ENCODE measurements around the gene PACSIN2. TPM values are rescaled to one million over a fixed set of nuclear protein-coding genes. Genes with fewer than 3 reads are reported as not detected.

PACSIN2 gene
- total RNA-seq, 4 donors from 2014 or later, result 73.1 to 171 (median 107) TPM

DNA sequence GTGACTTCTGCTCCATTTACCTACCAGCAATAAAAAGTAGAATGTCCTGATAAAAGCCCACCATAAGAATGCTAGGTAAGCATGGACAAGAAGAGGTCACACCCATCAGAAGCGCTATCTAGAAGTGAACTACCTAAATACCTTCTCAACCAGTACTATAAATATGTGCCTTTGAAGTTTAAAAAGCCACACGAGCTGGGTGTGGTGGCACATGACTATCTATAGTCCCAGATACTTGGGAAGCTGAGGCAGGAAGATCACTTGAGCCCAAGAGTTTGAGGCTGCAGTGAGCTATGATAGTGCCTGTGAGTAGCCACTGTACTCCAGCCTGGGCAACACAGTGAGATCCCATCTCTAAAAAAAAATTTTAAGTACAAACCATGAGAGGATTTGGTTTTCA is 66.7 kb downstream of the PACSIN2 start:
- H3K27ac ChIP-seq, result peak overlapping the region in 3 of 4 donors; percentile 66 to 70 (median 70)

GRCh38 chr22:42947211-42947990 is 67.5 kb downstream of the PACSIN2 start:
- Histone ChIP-seq H3K27ac (peak overlapping the region in 3 of 4 donors; percentile 66 to 70 (median 70)), H3K4me1 (peaks cover 0 to 100% (median 62%) of the 10 kb centered on the region in 3 donors), H3K4me3 (no peak overlapping the region), H3K36me3 (no peaks in the 10 kb centered on the region), H3K9me3 (no peaks in the 10 kb centered on the region), H3K27me3 (no peaks in the 10 kb centered on the region)
- ATAC-seq, result no peak
- TF ChIP-seq POLR2AphosphoS5 (IDR thresholded peaks at IDR 0.05) (no peak), POLR2A (IDR thresholded peaks at IDR 0.05) (no peak), CTCF (IDR thresholded peaks at IDR 0.05) (no peak), EP300 (IDR thresholded peaks at IDR 0.05) (no peak)
- 27 to 52% methylated on average over 3 to 6 of the region's 13 CpGs for WGBS, 2 donors (ENCODE audit: low coverage in 1 of 2)

More for the DNA sequence above, 66.7 kb downstream of the PACSIN2 start:
- no peak for ATAC-seq
- peaks cover 2 to 100% (median 65%) of the 10 kb centered on the region in 3 donors for H3K4me1 ChIP-seq
- H3K27me3 ChIP-seq, result no peaks in the 10 kb centered on the region
- no peaks in the 10 kb centered on the region for H3K9me3 ChIP-seq
- H3K36me3 ChIP-seq, result no peaks in the 10 kb centered on the region
- TF ChIP-seq EP300 (IDR thresholded peaks at IDR 0.05) (no peak), POLR2AphosphoS5 (IDR thresholded peaks at IDR 0.05) (no peak), POLR2A (IDR thresholded peaks at IDR 0.05) (no peak), CTCF (IDR thresholded peaks at IDR 0.05) (no peak)
- 40 to 86% methylated on average over 1 to 2 of the region's 2 CpGs for WGBS, 2 donors (ENCODE audit: low coverage in 1 of 2)
- H3K4me3 ChIP-seq, result no peak overlapping the region

- ATAC-seq, result peak; percentile 25
- no peak for TF ChIP-seq POLR2A (IDR thresholded peaks at IDR 0.05)
- TF ChIP-seq CTCF (IDR thresholded peaks at IDR 0.05), result no peak
- no peak for TF ChIP-seq POLR2AphosphoS5 (IDR thresholded peaks at IDR 0.05)
- TF ChIP-seq EP300 (IDR thresholded peaks at IDR 0.05), result no peak
- WGBS, 2 donors (ENCODE audit: low coverage in 1 of 2), result 88% methylated on average over 5 of the region's 16 CpGs; no CpG with 5 or more reads in 1 of the 2 donors
- Histone ChIP-seq H3K27ac (peak overlapping the region; percentile 9 to 70 (median 68)), H3K4me1 (peaks cover 0 to 98% (median 59%) of the 10 kb centered on the region in 3 donors), H3K9me3 (no peaks in the 10 kb centered on the region), H3K27me3 (no peaks in the 10 kb centered on the region), H3K4me3 (no peak overlapping the region), H3K36me3 (no peaks in the 10 kb centered on the region)
These were observed 68.3 kb downstream of the PACSIN2 start for GRCh38 chr22:42946546-42947198.

DNA sequence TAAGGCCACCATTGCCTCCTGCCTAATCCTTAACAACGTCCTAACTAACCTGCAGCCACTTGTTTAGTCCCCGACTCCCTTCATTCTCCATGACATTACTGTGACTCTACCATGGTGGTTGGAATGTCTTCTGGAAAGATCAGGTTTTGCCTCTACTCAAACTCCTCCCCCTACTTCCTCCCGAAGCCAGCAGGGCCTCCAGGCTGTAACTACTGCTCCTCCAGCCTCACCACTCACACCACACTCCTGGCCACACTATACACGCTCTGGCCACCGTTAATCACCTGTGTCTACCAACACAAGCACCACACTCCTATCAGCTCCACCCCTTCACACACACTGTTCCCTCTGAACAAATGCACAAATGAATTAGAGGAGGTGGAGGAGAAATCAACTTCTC is 69.2 kb downstream of the PACSIN2 start:
- peaks cover 0 to 98% (median 50%) of the 10 kb centered on the region in 3 donors for H3K4me1 ChIP-seq
- no peak for TF ChIP-seq CTCF (IDR thresholded peaks at IDR 0.05)
- no peak for TF ChIP-seq POLR2A (IDR thresholded peaks at IDR 0.05)
- no peak for TF ChIP-seq POLR2AphosphoS5 (IDR thresholded peaks at IDR 0.05)
- no peak for TF ChIP-seq EP300 (IDR thresholded peaks at IDR 0.05)
- no peaks in the 10 kb centered on the region for H3K36me3 ChIP-seq
- no peaks in the 10 kb centered on the region for H3K27me3 ChIP-seq
- 66 to 78% methylated on average over 3 to 5 of the region's 5 CpGs for WGBS, 2 donors (ENCODE audit: low coverage in 1 of 2)
- H3K27ac ChIP-seq, result peak overlapping the region in 3 of 4 donors; percentile 66 to 70 (median 70)
- no peaks in the 10 kb centered on the region for H3K9me3 ChIP-seq
- ATAC-seq, result no peak
- no peak overlapping the region for H3K4me3 ChIP-seq

Measured in gastroesophageal sphincter (tissue), 4 donors.